HG03060 (cell line): ENCODE measurements around the gene IPPK.

Experiments
- ATAC-seq: cut with Tn5 transposase; IDR thresholded peaks from one replicate; pipeline ENCODE4 v1.9.1; 2021; ENCODE audit warnings: low read depth, moderate number of reproducible peaks; ENCODE audit not compliant: unreplicated experiment

The IPPK gene

GRCh38 chr9:92617195-92617813 lies 52.6 kb downstream of the IPPK start:
- ATAC-seq, result no peak

DNA sequence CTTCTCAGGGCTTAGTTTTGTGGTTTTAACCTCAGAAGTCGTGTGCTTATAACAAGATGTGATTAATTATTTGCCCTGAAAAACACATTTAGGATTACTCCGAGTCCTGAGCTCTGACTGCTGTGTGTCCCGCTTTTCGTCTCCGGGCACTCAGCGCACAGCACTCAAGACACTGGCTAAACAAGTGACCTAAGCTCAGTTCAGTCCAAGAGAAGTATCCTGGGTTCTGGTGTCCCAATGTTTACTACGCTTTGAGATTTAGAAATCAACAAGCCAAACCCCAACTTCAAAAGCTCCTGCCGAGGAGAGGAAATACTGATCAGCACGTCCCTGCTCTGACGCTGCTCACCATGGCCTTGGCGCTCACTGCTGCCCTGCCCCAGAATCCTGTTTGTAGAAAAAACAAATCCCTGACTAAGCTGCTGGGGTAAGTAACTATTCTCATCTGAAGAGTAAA lies 53.2 kb downstream of the IPPK start:
- ATAC-seq, result no peak

GRCh38 chr9:92616199-92616641 lies 53.7 kb downstream of the IPPK start:
- no peak for ATAC-seq

DNA sequence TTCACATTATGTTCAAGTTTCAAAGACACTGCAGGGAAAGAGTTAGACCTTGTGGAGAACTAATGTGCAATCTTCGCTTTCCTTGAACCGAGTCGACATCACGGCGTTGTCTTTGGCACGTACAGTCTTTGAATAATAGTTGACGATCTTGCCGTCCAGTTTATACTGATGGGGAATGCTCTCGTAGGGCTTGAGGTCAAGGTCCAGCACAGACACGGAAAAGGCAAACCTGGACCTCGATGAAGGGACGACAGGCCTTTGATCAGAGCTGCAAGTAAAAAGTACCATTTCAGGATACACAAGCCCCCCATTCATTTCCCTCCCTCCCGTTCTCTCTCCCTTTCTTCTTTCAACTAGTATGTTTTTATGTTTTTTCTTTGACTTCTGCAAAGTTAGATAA lies 54.1 kb downstream of the IPPK start:
- no peak for ATAC-seq

- ATAC-seq, result no peak
Measured at GRCh38 chr9:92614763-92615461, 55.0 kb downstream of the IPPK start.

- no peak for ATAC-seq
Measured at GRCh38 chr9:92614123-92614510, 55.8 kb downstream of the IPPK start.

DNA sequence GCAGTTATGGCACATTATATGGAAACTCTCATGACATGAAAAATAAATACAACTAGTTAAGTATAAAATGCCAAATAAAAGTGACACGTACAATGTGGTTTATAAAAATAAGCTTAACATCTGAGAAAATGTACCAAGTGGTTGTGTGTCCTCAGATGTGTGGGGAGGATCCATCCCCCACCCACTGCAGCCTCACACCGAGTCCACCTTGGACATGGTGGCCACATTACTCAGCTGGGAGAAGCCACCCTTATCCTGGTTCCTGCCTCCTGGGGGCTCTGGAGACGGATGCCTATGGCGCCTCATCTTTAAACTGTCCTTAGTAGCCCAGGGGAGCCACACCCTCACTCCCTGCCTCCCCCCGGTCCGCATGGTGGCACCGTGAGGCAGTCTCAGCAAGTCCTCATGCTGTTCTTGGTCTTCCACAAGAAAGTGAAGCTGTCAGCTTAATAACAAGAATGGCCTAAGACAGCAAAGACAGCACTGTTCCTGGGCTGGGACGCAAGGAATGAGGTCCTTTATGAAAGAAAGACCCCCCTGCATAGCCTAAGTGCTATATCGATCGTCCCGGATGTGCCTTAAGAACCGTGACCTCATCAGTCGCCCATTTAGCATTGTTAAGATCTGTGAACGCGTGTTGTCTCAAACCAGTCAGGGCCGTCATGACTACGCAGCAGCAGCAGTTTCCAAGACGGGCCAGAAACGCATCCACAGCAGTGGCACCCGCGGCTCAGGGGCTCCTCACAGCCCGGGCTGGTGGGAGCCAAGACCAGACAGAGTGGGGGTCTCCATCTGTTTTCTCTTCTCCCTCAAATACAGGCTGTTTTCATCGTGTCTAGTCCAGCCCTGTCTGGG lies 56.4 kb downstream of the IPPK start:
- ATAC-seq, result no peak

DNA sequence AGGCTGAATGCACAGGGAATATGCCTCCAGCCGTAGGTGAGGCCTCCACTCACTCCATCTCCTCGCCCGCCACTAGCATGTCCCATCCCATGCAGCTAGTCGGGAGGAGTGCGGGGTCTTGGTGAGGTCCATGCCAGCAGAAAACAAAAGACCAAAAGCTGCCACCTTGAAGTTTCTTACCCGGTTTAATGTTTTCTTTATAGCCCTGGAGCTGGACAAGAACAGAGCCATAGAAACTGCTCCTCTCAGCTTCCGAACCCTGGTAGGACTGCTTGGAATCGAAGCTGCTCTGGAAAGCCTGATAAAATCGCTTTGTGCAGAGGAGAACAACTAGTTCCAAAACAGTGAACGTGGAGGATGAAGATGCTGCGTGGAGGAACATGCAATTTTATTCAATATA lies 57.1 kb downstream of the IPPK start:
- ATAC-seq, result no peak

DNA sequence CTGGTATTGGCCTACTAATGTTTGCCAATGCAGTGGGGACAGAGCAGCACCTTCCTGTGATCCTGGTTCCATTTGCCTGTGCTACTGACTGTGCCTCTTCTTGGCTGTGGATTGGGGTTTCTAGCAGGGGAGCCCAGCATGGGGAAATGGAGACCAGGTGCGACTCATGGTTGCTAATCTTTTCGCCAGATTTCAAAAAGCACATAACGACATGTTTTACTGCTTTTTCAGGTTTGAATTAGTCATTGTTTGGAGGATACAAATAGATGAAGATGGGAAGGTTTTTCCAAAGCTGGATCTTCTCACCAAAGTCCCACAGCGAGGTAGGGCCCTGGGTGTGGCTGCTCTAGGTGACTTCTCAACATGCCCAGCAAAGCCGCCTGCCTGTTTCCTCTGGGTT lies 57.6 kb downstream of the IPPK start:
- ATAC-seq, result no peak

DNA sequence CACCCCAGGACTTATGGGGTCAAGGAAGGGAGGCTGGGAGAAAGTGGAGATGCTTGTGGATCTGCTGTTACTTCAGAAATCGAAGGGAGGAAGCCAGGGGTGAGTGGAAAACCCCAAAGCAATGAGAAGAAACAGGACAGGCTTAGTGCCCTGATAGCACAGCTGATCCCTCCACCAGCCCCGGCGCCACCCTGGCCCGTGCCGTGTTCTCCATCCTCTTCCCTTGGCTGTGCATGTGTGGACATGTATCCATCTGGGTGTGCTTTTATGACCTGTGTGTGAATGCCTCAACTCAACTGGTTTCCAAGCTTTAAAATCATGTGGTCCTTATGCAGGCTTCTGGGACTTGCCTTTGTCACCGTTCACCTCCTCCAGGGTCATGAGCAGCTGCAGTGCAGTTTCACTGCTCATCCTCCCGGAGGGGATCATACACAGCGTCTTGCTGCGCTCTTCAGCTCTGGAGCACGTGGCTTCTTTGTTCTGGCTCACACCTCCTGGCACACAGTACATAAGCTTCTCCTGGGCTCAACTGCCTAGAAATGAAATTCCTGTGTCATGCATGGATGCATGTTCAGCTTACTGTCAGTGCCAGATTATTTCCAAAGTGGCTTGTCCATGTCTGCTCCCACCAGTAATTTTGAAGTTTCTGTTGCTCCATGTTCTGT lies 58.2 kb downstream of the IPPK start:
- ATAC-seq, result no peak

DNA sequence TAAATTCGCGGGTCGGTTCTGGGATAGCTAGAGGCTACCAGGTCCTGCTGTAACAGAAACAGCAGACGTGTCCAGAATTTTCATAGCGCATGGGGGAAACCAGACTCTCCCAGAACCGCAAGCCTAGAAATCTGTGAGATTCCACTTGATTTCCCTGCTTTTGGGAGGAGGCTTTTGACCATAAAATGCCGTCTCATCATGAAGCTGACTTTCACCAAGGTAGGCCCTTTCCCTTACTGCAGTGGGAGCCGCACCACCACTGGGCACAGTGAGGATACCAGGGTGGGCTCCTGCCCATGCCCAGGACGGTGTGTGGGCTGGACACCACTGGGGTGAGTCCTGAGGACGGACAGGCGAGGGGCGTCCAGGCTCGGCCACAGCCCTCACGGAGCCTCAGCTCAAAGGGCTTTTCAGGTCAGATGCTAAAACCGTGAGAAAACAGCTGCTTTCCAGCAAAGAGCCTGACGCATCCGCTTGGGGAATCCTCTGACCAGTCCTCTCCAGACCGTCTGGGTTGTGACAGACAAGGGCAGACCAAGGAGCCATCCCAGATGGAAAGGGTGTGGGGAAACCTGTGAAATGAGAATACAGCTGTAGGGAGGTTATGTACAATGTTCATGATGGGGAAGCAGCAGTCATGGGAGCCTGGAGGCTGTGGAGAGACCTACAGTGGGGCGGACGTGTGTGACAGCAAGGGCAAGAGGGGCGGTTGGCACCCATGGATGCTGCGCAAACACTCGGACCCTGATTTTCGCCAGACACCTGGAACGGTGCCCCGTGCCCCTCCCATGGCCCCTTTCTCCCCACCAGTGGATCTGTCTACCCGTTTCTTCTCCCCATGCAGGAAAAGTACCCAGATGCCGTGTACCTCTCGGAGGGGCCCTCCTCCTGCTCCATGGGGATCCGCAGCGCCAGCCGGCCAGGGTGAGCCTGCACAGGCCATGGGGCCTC lies 59.2 kb downstream of the IPPK start:
- no peak for ATAC-seq

DNA sequence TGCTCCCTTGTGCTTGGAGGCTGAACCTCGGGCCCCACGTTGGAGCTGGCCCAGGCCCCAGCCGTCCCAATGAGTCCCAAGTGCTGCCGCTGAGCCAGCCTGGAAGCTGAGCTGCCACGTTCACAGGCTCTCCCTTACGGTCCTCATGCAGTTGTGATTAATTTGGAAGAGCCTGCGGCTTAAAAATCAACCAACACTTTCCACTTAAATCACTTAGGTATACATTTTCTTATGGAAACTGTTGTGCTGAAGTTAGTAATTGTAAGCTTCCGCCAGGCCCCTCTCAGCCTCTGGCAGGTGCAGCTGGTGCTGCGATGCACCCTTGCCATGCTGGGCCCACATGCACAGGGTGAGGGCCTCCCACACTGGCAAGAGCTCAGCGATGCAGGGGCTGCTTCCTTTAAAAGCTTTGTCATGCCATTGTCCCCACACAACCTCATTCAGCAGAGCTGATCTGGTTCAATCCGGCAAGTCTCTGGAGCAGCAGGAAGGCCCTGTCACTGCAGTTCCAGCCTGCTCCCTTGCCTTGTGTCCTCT lies 61.0 kb downstream of the IPPK start:
- no peak for ATAC-seq

- ATAC-seq, result no peak
Measured at GRCh38 chr9:92608241-92608908, 61.6 kb downstream of the IPPK start.

GRCh38 chr9:92607773-92608172 lies 62.2 kb downstream of the IPPK start:
- no peak for ATAC-seq

DNA sequence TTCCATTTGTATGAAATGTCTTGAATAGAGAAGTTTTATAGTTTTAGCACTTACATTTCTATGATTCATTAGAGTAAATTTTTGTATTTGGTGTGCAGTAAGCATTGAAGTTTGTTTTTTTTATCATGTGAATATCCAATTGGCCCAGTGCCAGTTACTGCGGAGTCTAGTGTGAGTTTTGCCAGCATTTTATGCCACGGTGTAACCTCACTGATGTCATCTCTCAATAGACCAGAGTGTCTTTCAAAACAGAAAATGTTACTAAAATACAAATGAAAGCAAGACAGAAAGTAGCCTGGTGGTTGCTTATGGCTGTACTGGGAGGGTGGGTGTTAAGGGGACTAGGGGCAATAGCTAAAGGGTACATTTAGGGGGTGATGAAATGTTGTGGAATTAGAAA lies 62.8 kb downstream of the IPPK start:
- ATAC-seq, result no peak

DNA sequence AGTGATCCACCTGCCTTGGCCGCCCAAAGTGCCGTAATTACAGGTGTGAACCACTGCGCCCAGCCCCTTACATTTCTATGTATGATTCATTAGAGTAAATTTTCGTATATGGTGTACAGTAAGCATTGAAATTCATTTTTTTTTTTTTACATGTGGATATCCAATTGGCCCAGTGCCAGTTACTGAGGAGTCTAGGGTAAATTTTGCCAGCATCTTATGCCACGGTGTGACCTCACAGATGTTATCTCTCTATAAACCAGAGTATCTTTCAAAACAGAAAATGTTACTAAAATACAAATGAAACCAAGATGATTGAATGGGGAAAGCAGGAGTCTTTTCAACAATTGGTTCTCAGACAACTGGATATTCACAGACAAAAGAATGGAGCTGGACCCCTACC lies 64.7 kb downstream of the IPPK start:
- no peak for ATAC-seq

- ATAC-seq, result no peak
Measured at GRCh38 chr9:92603990-92604389, 65.9 kb downstream of the IPPK start.

DNA sequence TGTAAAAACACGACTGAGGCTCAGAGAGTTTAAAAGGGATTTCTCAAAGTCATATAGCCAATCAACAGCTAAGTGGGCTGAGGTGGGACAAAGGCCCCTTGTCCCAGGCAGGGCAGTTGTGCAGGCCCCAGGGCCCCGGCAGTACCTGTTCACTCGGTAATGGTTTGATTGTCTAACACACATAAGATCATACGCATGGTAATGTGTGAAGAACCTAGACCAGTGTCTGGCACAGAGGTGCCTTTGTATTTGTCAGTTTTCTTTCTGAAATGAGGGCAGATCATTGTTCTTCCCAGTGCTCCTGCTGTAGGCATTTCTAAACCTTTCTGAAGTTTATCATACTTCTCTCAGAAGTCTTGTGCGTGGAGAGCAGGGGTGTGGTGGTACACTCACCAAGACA lies 66.8 kb downstream of the IPPK start:
- ATAC-seq, result no peak

GRCh38 chr9:92602413-92602812 lies 67.5 kb downstream of the IPPK start:
- no peak for ATAC-seq
